ENCODE data around the gene SCGB2B2.
"Not testable (repeated sequence)": the region's sequence is repeated elsewhere in the genome, so short reads cannot be mapped to it uniquely, and the experiment has no call there.

Gene SCGB2B2

DNA sequence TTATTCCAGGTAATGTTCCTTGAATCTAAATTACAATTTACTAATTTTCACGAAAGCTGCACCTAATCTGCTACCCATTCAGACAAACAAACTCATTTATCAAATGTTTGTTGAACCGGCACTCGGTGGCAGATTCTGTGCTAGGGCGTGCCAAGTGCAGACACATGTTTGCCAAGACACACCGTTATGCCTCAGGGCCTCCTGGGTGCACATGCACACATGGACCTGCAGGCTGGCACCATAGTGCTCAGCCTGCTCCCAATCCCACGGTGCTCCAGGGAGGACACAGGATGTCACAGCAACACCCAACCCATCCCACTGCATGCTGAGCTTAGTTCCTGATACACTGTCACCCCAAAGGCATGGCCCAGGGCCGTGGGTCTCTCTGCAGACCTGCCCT, 7.7 kb downstream of the SCGB2B2 start:
- H3K27ac ChIP-seq: no peak overlapping the region
- H3K36me3 ChIP-seq (replicated peaks): no peaks in the 10 kb centered on the region
- H3K4me3 ChIP-seq (ENCODE audit: low read depth, low read length): no peak overlapping the region
- in situ Hi-C loops (cut with HindIII; ENCODE audit: low pct_ligation_motif_present, low sequenced_read_pairs): no loop called here
- DNase-seq: no peak
- no peaks in the 10 kb centered on the region for H3K27me3 ChIP-seq (replicated peaks)
- TF ChIP-seq, protein P1, sequence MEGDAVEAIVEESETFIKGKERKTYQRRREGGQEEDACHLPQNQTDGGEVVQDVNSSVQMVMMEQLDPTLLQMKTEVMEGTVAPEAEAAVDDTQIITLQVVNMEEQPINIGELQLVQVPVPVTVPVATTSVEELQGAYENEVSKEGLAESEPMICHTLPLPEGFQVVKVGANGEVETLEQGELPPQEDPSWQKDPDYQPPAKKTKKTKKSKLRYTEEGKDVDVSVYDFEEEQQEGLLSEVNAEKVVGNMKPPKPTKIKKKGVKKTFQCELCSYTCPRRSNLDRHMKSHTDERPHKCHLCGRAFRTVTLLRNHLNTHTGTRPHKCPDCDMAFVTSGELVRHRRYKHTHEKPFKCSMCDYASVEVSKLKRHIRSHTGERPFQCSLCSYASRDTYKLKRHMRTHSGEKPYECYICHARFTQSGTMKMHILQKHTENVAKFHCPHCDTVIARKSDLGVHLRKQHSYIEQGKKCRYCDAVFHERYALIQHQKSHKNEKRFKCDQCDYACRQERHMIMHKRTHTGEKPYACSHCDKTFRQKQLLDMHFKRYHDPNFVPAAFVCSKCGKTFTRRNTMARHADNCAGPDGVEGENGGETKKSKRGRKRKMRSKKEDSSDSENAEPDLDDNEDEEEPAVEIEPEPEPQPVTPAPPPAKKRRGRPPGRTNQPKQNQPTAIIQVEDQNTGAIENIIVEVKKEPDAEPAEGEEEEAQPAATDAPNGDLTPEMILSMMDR (IDR thresholded peaks at IDR 0.05; ENCODE audit: low read depth, low read length, missing control alignments): no peak

DNA sequence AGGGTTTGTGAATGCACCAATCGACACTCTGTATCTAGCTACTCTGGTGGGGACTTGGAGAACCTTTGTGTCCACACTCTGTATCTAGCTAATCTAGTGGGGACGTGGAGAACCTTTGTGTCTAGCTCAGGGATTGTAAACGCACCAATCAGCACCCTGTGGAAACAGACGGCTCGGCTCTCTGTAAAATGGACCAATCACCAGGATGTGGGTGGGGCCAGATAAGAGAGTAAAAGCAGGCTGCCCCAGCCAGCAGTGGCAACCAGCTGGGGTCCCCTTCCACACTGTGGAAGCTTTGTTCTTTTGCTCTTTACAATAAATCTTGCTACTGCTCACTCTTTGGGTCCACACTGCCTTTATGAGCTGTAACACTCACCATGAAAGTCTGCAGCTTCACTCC, 8.3 kb downstream of the SCGB2B2 start:
- H3K27me3 ChIP-seq (replicated peaks); in situ Hi-C loops (cut with HindIII; ENCODE audit: low pct_ligation_motif_present, low sequenced_read_pairs); H3K36me3 ChIP-seq (replicated peaks); H3K27ac ChIP-seq; DNase-seq; H3K4me3 ChIP-seq (ENCODE audit: low read depth, low read length): not testable (repeated sequence)

DNA sequence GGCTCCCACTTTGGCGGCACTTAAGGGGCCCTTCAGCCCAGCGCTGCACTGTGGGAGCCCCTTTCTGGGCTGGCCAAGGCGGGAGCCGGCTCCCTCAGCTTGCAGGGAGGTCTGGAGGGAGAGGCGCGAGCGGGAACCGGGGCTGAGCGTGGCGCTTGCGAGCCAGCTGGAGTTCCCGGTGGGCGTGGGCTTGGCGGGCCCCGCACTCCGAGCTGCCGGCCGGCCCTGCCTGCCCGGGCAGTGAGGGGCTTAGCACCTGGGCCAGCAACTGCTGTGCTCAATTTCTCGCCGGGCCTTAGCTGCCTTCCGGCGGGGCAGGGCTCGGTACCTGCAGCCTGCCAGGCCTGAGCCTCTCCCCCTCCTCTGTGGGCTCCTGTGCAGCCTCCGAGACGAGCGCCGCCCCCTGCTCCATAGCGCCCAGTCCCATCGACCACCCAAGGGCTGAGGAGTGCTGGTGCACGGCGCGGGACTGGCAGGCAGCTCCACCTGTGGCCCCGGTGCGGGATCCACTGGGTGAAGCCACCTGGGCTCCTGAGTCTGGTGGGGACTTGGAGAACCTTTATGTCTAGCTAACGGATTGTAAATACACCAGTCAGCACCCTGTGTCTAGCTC, 8.8 kb downstream of the SCGB2B2 start:
- H3K27me3 ChIP-seq (replicated peaks); H3K36me3 ChIP-seq (replicated peaks); H3K27ac ChIP-seq; DNase-seq; H3K4me3 ChIP-seq (ENCODE audit: low read depth, low read length); in situ Hi-C loops (cut with HindIII; ENCODE audit: low pct_ligation_motif_present, low sequenced_read_pairs): not testable (repeated sequence)

DNA sequence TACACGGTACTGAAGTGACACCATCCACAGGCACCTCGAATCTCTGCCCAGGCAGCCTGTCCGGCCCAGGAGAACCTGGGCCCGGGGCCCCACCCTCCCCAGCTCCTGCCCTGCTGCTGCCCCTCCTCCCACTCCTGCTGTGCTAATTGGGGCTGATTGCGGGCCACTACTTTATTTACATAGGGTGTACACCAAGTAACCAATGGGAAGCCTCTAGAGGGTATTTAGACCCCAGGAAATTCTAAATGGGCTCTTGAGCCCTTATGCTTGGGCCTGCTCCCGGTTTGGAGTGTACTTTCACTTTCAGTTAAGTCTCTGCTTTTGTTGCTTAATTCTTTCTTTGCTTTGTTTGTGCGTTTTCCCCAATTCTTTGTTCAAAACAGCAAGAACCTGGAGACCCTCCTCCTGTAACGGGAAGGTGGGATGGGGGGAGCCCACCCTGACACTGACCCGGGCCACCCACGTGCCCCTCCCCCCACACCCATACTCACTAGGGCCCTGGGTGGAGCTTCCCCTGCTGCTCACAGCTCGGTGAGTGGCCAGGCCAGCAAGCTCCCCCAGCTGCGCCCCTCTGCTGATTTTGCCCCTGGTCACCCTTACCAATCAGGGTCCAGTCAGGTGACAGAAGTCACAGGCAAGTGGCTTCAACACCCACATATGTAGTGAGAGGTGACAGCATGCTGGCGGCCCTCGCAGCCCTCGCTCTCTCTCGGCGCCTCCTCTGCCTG, 9.4 kb downstream of the SCGB2B2 start:
- in situ Hi-C loops (cut with HindIII; ENCODE audit: low pct_ligation_motif_present, low sequenced_read_pairs): no loop called here
- peak overlapping the region; percentile 3 for H3K4me3 ChIP-seq (ENCODE audit: low read depth, low read length)
- no peaks in the 10 kb centered on the region for H3K36me3 ChIP-seq (replicated peaks)
- no peak overlapping the region for H3K27ac ChIP-seq
- H3K27me3 ChIP-seq (replicated peaks): no peaks in the 10 kb centered on the region
- TF ChIP-seq, protein P1 (IDR thresholded peaks at IDR 0.05; ENCODE audit: low read depth, low read length, missing control alignments): no peak
- no peak for DNase-seq

DNA sequence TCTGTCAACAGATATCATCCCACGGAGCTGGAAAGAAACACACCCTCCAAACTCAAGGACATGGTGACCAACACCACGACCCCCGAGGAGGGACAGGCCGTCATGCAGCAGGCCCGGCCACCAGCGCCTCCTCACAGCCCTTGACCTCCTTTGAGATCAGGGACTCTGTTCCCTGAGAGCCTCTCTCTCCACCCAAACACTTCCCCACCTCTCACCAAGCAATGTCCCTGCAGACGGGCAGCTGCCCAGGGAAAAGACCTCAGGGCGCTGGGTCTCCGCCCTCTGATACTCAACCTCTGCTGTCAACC, 10.0 kb downstream of the SCGB2B2 start:
- H3K36me3 ChIP-seq (replicated peaks): no peaks in the 10 kb centered on the region
- in situ Hi-C loops (cut with HindIII; ENCODE audit: low pct_ligation_motif_present, low sequenced_read_pairs): no loop called here
- no peak overlapping the region for H3K4me3 ChIP-seq (ENCODE audit: low read depth, low read length)
- H3K27me3 ChIP-seq (replicated peaks): no peaks in the 10 kb centered on the region
- TF ChIP-seq, protein P1 (IDR thresholded peaks at IDR 0.05; ENCODE audit: low read depth, low read length, missing control alignments): no peak
- no peak for DNase-seq
- no peak overlapping the region for H3K27ac ChIP-seq

DNA sequence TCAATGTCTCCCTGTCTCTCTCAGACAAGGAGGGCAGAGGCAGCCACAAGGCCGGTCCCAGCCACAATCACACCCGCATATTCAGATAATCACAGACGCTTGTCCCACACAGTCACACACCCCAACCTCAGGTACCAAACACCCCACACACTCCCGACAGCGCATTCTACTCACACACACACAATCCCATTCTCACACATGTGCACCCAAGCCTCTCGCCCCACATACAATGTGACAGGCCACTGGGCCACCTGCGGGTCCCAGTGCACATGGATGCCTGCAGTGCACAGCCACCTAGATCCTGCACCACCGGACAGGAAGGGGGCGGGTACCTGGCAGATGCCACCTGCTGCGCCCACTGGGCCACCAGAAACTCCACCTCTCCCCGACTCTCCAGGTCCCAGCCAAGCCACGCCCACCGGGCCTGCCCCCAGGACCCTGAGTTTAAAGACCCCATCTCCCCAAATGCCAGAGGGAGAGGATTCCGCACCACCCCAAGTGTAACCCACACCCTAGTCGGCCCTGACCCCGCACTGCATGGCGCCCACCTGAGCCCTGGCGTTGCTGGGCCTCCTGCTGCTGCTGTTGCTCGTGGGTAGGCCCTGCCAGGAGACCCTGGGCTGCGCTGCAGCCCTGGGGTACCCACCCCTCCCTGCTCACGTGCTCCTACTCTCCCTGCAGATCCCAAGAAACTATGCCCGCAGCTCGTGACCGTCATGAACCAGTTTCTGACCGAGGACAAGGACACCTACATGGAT, 10.6 kb downstream of the SCGB2B2 start:
- in situ Hi-C loops (cut with HindIII; ENCODE audit: low pct_ligation_motif_present, low sequenced_read_pairs): no loop called here
- TF ChIP-seq, protein P1 (IDR thresholded peaks at IDR 0.05; ENCODE audit: low read depth, low read length, missing control alignments): no peak
- no peak overlapping the region for H3K4me3 ChIP-seq (ENCODE audit: low read depth, low read length)
- H3K27ac ChIP-seq: no peak overlapping the region
- no peak for DNase-seq
- H3K27me3 ChIP-seq (replicated peaks): no peaks in the 10 kb centered on the region
- H3K36me3 ChIP-seq (replicated peaks): no peaks in the 10 kb centered on the region

DNA sequence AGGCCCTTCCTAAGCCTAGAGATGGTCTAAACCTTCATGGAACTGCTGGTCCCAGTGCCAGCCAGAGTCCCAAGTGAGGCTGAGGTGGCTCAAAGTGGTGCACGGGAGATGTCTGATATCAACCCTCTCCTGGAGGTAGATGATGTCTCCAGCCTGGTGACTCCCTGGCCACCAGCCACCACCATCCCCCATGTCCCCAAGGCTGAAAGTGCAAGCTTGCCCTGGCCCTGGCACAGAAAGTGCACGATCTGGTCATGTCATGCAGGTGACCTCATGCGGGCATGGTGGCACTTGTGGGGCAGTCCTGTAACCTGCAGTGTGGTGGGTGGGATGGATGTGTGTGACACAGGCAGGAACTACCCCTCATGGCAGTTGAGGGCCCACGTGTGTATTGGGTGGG, 11.7 kb downstream of the SCGB2B2 start:
- H3K27me3 ChIP-seq (replicated peaks); H3K27ac ChIP-seq; H3K4me3 ChIP-seq (ENCODE audit: low read depth, low read length); DNase-seq; in situ Hi-C loops (cut with HindIII; ENCODE audit: low pct_ligation_motif_present, low sequenced_read_pairs); H3K36me3 ChIP-seq (replicated peaks): not testable (repeated sequence)

Data from brain microvascular endothelial cell (primary cell).